HepG2 (cell line): ENCODE results near the gene PRDM10. TPM values are rescaled to one million over a fixed set of nuclear protein-coding genes. Genes with fewer than 3 reads are reported as not detected.

Experiments used
- ATAC-seq: fragments of 200-7000 bp; cut with Tn5 transposase; 3 replicates; pipeline ENCODE4 v1.9.1; 2020; ENCODE audit warnings: mild to moderate bottlenecking, moderate library complexity
- BruUV-seq: library from RNA; stranded (reverse); fragments of 400-500 nt; replicated peaks from 2 replicates; lab custom pipeline; 2021; lab: Mats Ljungman, UMichigan
- CTCF ChIA-PET: fragments of 300-600 bp; formaldehyde crosslinking; extraction: SDS; loops from one replicate; lab custom pipeline; 2021; ENCODE audit warnings: low total read pairs, inconsistent platforms, low intra/inter-chr PET ratio; lab: Yijun Ruan, JAX
- POLR2A ChIA-PET: fragments of 350-600 bp; sonication (Branson Sonifier 250); formaldehyde crosslinking; loops from one replicate; lab custom pipeline; 2020; ENCODE audit warnings: antibody characterized with exemption, inconsistent platforms; lab: Yijun Ruan, JAX
- DNase-seq: peaks from one replicate; pipeline ENCODE4 v3.0.0-alpha.2; 2015; ENCODE audit warnings: low spot score
- FAIRE-seq: peaks from 3 replicates; lab custom pipeline; 2011; peaks lifted over from hg19 to GRCh38; lab: Jason Lieb, UNC
- H2AFZ ChIP-seq: one replicate; pipeline ENCODE4 v1.6.1; 2011; ENCODE audit warnings: low read length, inconsistent platforms
- H3K27ac ChIP-seq: fragments of 300-600 bp; 3 replicates; pipeline ENCODE4 v1.8.0; 2011; ENCODE audit warnings: mixed run types, mild to moderate bottlenecking, mixed read lengths, low read length, inconsistent platforms; ENCODE audit not compliant: insufficient read depth; ENCODE audit errors: extremely low read length
- H3K27me3 ChIP-seq, 2 experiments: fragments of 200-600 bp in 1 of 2; 2 replicates in 1 of 2; 3 replicates in 1 of 2; pipeline versions ENCODE4 v1.6.0 to v1.8.0; 2011; ENCODE audit warnings: low read length in 2 of 2, mild to moderate bottlenecking in 2 of 2, moderate library complexity in 2 of 2, inconsistent platforms in 1 of 2; ENCODE audit not compliant: insufficient read depth in 2 of 2, control insufficient read depth in 1 of 2
- H3K36me3 ChIP-seq, 2 experiments: fragments of 200-600 bp in 1 of 2; replicated peaks in 1 of 2; 2 replicates in 1 of 2; 3 replicates in 1 of 2; pipeline versions ENCODE4 v1.5.1 to v1.8.0; 2011; ENCODE audit warnings: low read length in 2 of 2, inconsistent platforms in 1 of 2; ENCODE audit not compliant: insufficient read depth in 2 of 2, control insufficient read depth in 1 of 2
- H3K4me1 ChIP-seq: 2 replicates; pipeline ENCODE4 v1.5.1; 2012; ENCODE audit warnings: low read length, inconsistent platforms; ENCODE audit not compliant: insufficient read depth
- H3K4me2 ChIP-seq: 2 replicates; pipeline ENCODE4 v1.6.0; 2011; ENCODE audit warnings: low read depth, low read length, inconsistent platforms
- H3K4me3 ChIP-seq, 3 experiments: fragments of 200-600 bp in 1 of 3; sonication (generic), shearing (Covaris generic) in 1 of 3; replicated peaks in 1 of 3; 2 replicates each; pipeline ENCODE4 v1.5.1; 2011 to 2016; ENCODE audit warnings: low read length in 3 of 3, inconsistent platforms in 2 of 3, low read depth in 2 of 3, mild to moderate bottlenecking in 2 of 3, control low read depth in 1 of 3, mixed read lengths in 1 of 3; ENCODE audit not compliant: insufficient read depth in 1 of 3
- H3K79me2 ChIP-seq: one replicate; pipeline ENCODE4 v1.6.1; 2011; ENCODE audit warnings: low read length, inconsistent platforms; ENCODE audit not compliant: insufficient read depth
- H3K9ac ChIP-seq: 2 replicates; pipeline ENCODE4 v1.6.0; 2011; ENCODE audit warnings: mild to moderate bottlenecking, low read depth, low read length, inconsistent platforms; ENCODE audit not compliant: insufficient read depth
- H3K9me3 ChIP-seq: 2 replicates; pipeline ENCODE4 v1.5.1; 2012; ENCODE audit warnings: mild to moderate bottlenecking, low read length
- H4K20me1 ChIP-seq: 2 replicates; pipeline ENCODE4 v1.6.0; 2011; ENCODE audit warnings: inconsistent platforms, mild to moderate bottlenecking, low read length, moderate library complexity; ENCODE audit not compliant: insufficient read depth
- CC2D1A ChIP-seq: sonication (generic); formaldehyde crosslinking; IDR thresholded peaks from 2 replicates; pipeline ENCODE4 v1.8.1; 2023; ENCODE audit warnings: mild to moderate bottlenecking, missing genetic modification reagents
- CSRNP2 ChIP-seq: sonication (generic); formaldehyde crosslinking; conservative IDR thresholded peaks from 2 replicates; pipeline ENCODE4 v1.8.0; 2022; ENCODE audit warnings: low read depth, missing genetic modification reagents
- HOXA9 ChIP-seq: sonication (generic); formaldehyde crosslinking; IDR thresholded peaks from 2 replicates; pipeline ENCODE4 v1.8.1; 2022; ENCODE audit warnings: missing genetic modification reagents, mild to moderate bottlenecking, moderate library complexity, borderline replicate concordance
- MAFF ChIP-seq: IDR thresholded peaks from 2 replicates; pipeline ENCODE4 v1.6.1; 2011; ENCODE audit warnings: low read depth, low read length, improper control_type of control experiment
- MTERF4 ChIP-seq: sonication (generic); formaldehyde crosslinking; IDR thresholded peaks from 2 replicates; pipeline ENCODE4 v1.8.0; 2023; ENCODE audit warnings: mild to moderate bottlenecking, missing genetic modification reagents
- RXRB ChIP-seq: IDR thresholded peaks from 2 replicates; pipeline ENCODE4 v1.6.1; 2016; ENCODE audit warnings: borderline replicate concordance, missing genetic modification reagents, missing compliant biosample characterization
- TCF7 ChIP-seq: sonication (generic); IDR thresholded peaks from 2 replicates; pipeline ENCODE4 v1.6.1; 2016; ENCODE audit warnings: antibody characterized with exemption, low read depth
- TGIF2 ChIP-seq: IDR thresholded peaks from 2 replicates; pipeline ENCODE4 v1.6.1; 2016; ENCODE audit warnings: control low read depth, missing compliant biosample characterization
- ZMYM3 ChIP-seq: sonication (generic); formaldehyde crosslinking; IDR thresholded peaks from 2 replicates; pipeline ENCODE4 v1.5.1; 2020; ENCODE audit warnings: mild to moderate bottlenecking, missing genetic modification reagents
- ZNF3 ChIP-seq: IDR thresholded peaks from 2 replicates; pipeline ENCODE4 v1.7.0; 2017; ENCODE audit warnings: inconsistent platforms
- ZNF552 ChIP-seq: sonication (generic); formaldehyde crosslinking; IDR thresholded peaks from 2 replicates; pipeline ENCODE4 v1.9.0; 2022; ENCODE audit warnings: missing genetic modification reagents, mild to moderate bottlenecking, borderline replicate concordance
- ZNF772 ChIP-seq: sonication (generic); formaldehyde crosslinking; IDR thresholded peaks from 2 replicates; pipeline ENCODE4 v1.5.0; 2020; ENCODE audit warnings: mild to moderate bottlenecking, missing genetic modification reagents
- ZNF883 ChIP-seq: sonication (generic); formaldehyde crosslinking; IDR thresholded peaks from 2 replicates; pipeline ENCODE4 v1.5.1; 2020; ENCODE audit warnings: mild to moderate bottlenecking, missing genetic modification reagents; ENCODE audit errors: not compliant biosample characterization
- WGBS: methylation state at CpG from one replicate; pipeline ENCODE4 v1.1.6; 2017; ENCODE audit warnings: low lambda C conversion rate; 5-methylcytosine and 5-hydroxymethylcytosine counted together
- in situ Hi-C: cut with HindIII; loops from 2 replicates; pipeline ENCODE4 v1.10.0; 2017; ENCODE audit warnings: low pct_unique_long_range_greater_than_20kb; ENCODE audit not compliant: extremely low pct_ligation_motif_present
- intact Hi-C: fragments of 100-400 bp; cut with micrococcal nuclease; formaldehyde crosslinking; loops from one replicate; pipeline ENCODE4 v1.10.0; 2022; ENCODE audit not compliant: unreplicated experiment
- polyA plus RNA-seq, 8 experiments: library from polyadenylated mRNA; depleted of rRNA in 3 of 8; stranded (reverse) in 7 of 8; unstranded in 1 of 8; fragments of >200 nt; fragmentation: Illumina TruSeq in 4 of 8; extraction: Trizol in 4 of 8; gene quantifications; 2 replicates each; pipeline versions ENCODE4 v1.2.1 to v1.2.3, GENCODE V29; 2011 to 2016; ENCODE audit warnings: low read depth in 4 of 8, missing spikeins in 1 of 8, mixed read lengths in 1 of 8; ENCODE audit not compliant: insufficient read depth in 1 of 8
- total RNA-seq, 5 experiments: library from RNA; depleted of rRNA; stranded (reverse); fragments of >200 nt; fragmentation: Illumina TruSeq; extraction: Trizol; gene quantifications; 2 replicates each; pipeline ENCODE4 v1.2.3, GENCODE V29; 2016; ENCODE audit warnings: low read depth in 1 of 5

Gene PRDM10
- total and polyA plus RNA-seq, 2 of the 13 experiments (the other 11 are each of a cell fraction or from before 2014, with no cell fraction given): 5.7 to 5.8 TPM

DNA sequence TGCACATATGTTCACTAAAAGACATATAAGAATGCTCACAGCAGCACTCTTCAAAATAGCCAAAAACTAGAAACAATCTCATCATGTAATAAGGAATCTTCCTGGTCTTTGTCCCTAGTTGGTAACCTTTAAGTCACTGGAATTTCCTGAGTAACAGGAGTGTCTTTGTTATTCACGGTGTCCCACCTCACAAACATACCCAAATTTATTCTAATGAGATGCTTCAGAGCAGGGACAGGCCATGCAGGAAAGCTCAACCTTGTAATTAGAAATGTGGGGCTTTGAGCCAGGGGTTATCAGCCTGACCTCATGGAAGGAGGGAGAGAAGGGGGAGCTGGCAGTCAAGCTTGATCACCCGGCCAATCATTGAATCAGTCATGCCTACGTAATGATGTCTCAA, 66.9 kb downstream of the PRDM10 start (continued):
- TF ChIP-seq MTERF4 (CRISPR knock-in tag) (no peak), HOXA9 (no peak), ZNF883 (CRISPR knock-in tag) (no peak), ZNF3 (no peak), ZNF772 (CRISPR knock-in tag) (no peak), TCF7 (no peak)

DNA sequence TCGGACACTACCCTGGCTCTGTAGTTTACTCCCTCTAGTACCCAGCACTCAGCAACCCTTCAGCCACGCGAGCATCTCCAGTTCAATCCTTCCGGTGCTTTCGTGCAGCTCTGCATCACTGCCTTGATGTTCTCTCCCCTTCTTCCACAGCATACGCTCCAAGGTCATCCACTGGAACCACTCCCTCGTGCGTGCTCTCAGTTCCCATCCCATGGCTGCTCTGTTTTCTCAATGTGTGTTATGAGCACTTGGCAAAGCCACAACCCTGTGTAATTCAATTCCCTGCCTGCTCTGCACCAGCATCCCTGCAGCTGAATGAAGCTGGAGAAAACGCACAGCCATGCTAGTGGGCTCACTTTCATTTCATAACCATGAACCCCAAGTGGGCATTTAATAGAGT, 68.7 kb downstream of the PRDM10 start:
- H3K27me3 ChIP-seq: no peaks in the 10 kb centered on the region
- ATAC-seq (no peak), DNase-seq (no peak), FAIRE-seq (no peak)
- in situ Hi-C loops: no loop called here
- no peaks in the 10 kb centered on the region for H3K4me1 ChIP-seq
- CTCF ChIA-PET: no interaction called here
- no peak overlapping the region for H3K4me3 ChIP-seq
- H3K79me2 ChIP-seq: no peaks in the 10 kb centered on the region
- WGBS: 95% methylated on average over 9 of the region's 9 CpGs
- no peak overlapping the region for H2AFZ ChIP-seq
- intact Hi-C loops: no loop called here
- H3K27ac ChIP-seq: no peak overlapping the region
- no peaks in the 10 kb centered on the region for H3K9me3 ChIP-seq
- POLR2A ChIA-PET: no interaction called here
- H3K9ac ChIP-seq: no peak overlapping the region
- no peak for TF ChIP-seq ZMYM3 (CRISPR knock-in tag)
- TF ChIP-seq, all 625 proteins: peak for 0
- no peak overlapping the region for H3K4me2 ChIP-seq
- H4K20me1 ChIP-seq: no peaks in the 10 kb centered on the region
- H3K36me3 ChIP-seq: peaks cover 2 to 17% of the 10 kb centered on the region in 2 experiments
- no TSS peak for BruUV-seq

DNA sequence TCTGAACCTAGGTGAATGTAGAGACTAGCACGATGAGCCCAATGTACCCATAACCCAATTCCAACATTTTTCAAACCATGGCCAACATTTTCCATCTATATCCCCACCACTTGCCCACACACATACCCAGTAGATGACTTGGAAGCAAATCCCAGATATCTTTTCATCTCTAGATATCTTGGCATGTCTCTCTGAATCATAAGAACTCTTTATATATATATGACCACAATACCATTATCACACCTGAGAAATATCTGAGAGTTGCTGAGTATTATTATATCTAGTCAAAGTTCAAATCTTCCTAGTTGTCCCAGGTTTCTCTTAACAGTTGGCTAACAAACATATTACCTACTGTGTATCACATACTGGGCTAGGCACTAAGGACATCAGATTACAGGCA, 69.4 kb downstream of the PRDM10 start:
- in situ Hi-C loops: no loop called here
- 94% methylated on average over 1 of the region's 1 CpG for WGBS
- H3K4me3 ChIP-seq: no peak overlapping the region
- H3K27ac ChIP-seq: no peak overlapping the region
- no peak overlapping the region for H2AFZ ChIP-seq
- peaks cover 2 to 17% of the 10 kb centered on the region in 2 experiments for H3K36me3 ChIP-seq
- H3K79me2 ChIP-seq: no peaks in the 10 kb centered on the region
- H4K20me1 ChIP-seq: no peaks in the 10 kb centered on the region
- DNase-seq (no peak), ATAC-seq (no peak), FAIRE-seq (no peak)
- intact Hi-C loops: no loop called here
- POLR2A ChIA-PET: no interaction called here
- CTCF ChIA-PET: no interaction called here
- no peaks in the 10 kb centered on the region for H3K9me3 ChIP-seq
- no peaks in the 10 kb centered on the region for H3K4me1 ChIP-seq
- H3K9ac ChIP-seq: no peak overlapping the region
- no peaks in the 10 kb centered on the region for H3K27me3 ChIP-seq
- H3K4me2 ChIP-seq: no peak overlapping the region
- BruUV-seq: no TSS peak
- TF ChIP-seq CSRNP2 (CRISPR knock-in tag) (no peak), CC2D1A (CRISPR knock-in tag) (no peak), RXRB (no peak), TGIF2 (CRISPR knock-in tag) (no peak), MAFF (no peak), ZNF552 (no peak)
